Fibroblast of lung (primary cell): ENCODE data around the gene AGL. TPM values are rescaled to one million over a fixed set of nuclear protein-coding genes. Genes with fewer than 3 reads are reported as not detected.
"Not testable (repeated sequence)": the region's sequence is repeated elsewhere in the genome, so short reads cannot be mapped to it uniquely, and the experiment has no call there.

Experiments used
- DNase-seq, 2 donors: peaks; one replicate each; pipeline versions ENCODE4 v3.0.0 to v3.0.0-alpha.2; 2010; ENCODE audit warnings: low read depth in 2 of 2
- H2AFZ ChIP-seq: 2 replicates; pipeline ENCODE4 v1.5.1; 2012; ENCODE audit warnings: low read length, control low read depth, inconsistent platforms
- H3K27ac ChIP-seq: 2 replicates; pipeline ENCODE4 v1.5.1; 2011; ENCODE audit warnings: low read length, control low read depth; ENCODE audit not compliant: insufficient read depth
- H3K27me3 ChIP-seq: 2 replicates; pipeline ENCODE4 v1.5.1; 2011; ENCODE audit warnings: mild to moderate bottlenecking, low read length; ENCODE audit not compliant: control insufficient read depth, insufficient read depth
- H3K36me3 ChIP-seq: 2 replicates; pipeline ENCODE4 v1.5.1; 2011; ENCODE audit warnings: low read length; ENCODE audit not compliant: control insufficient read depth, insufficient read depth
- H3K4me1 ChIP-seq: 2 replicates; pipeline ENCODE4 v1.5.1; 2011; ENCODE audit warnings: low read length; ENCODE audit not compliant: control insufficient read depth, insufficient read depth; ENCODE audit errors: extremely low read depth
- H3K4me2 ChIP-seq: 2 replicates; pipeline ENCODE4 v1.5.1; 2011; ENCODE audit warnings: low read length, control low read depth; ENCODE audit not compliant: insufficient read depth; ENCODE audit errors: extremely low read depth
- H3K4me3 ChIP-seq, 4 experiments: fragments of 200-600 bp in 1 of 4; sonication (generic) in 1 of 4; replicated peaks in 1 of 4; 2 replicates each; pipeline ENCODE4 v1.5.1; 2011 to 2016; ENCODE audit warnings: low read length in 4 of 4, low read depth in 3 of 4, mild to moderate bottlenecking in 3 of 4, control low read depth in 2 of 4, inconsistent platforms in 1 of 4, mixed read lengths in 1 of 4; ENCODE audit not compliant: insufficient read depth in 1 of 4; ENCODE audit errors: control extremely low read depth in 1 of 4
- H3K79me2 ChIP-seq: 2 replicates; pipeline ENCODE4 v1.5.1; 2012; ENCODE audit warnings: mild to moderate bottlenecking, low read length, inconsistent platforms; ENCODE audit not compliant: control insufficient read depth, insufficient read depth
- H3K9ac ChIP-seq: 2 replicates; pipeline ENCODE4 v1.5.1; 2011; ENCODE audit warnings: mild to moderate bottlenecking, low read length, control low read depth; ENCODE audit not compliant: insufficient read depth
- H3K9me3 ChIP-seq: 2 replicates; pipeline ENCODE4 v1.5.1; 2012; ENCODE audit warnings: low read depth, low read length; ENCODE audit not compliant: control insufficient read depth, insufficient read depth
- H4K20me1 ChIP-seq: 2 replicates; pipeline ENCODE4 v1.5.1; 2011; ENCODE audit warnings: low read length; ENCODE audit not compliant: control insufficient read depth, insufficient read depth; ENCODE audit errors: extremely low read depth
- EZH2 ChIP-seq: IDR thresholded peaks from 2 replicates; pipeline ENCODE4 v1.5.1; 2012; ENCODE audit warnings: low read length, control low read depth, mild to moderate bottlenecking; ENCODE audit errors: missing control alignments
- polyA plus RNA-seq, 2 donors: library from polyadenylated mRNA; depleted of rRNA in 1 of 2; stranded (reverse) in 1 of 2; unstranded in 1 of 2; fragments of >200 nt; gene quantifications; 2 replicates each; pipeline ENCODE4 v1.2.1, GENCODE V29; 2011 to 2012; ENCODE audit warnings: missing spikeins in 1 of 2
- total RNA-seq: library from RNA; depleted of rRNA; stranded (reverse); fragments of >200 nt; gene quantifications from 2 replicates; pipeline ENCODE4 v1.2.1, GENCODE V29; 2014
- TF ChIP-seq, protein P1 (sequence below), 2 donors: IDR thresholded peaks in 1 of 2; conservative IDR thresholded peaks in 1 of 2; 1 replicate in 1 of 2; 2 replicates in 1 of 2; pipeline ENCODE4 v1.5.1; 2011 to 2012; ENCODE audit warnings: low read length in 2 of 2, control low read depth in 1 of 2, inconsistent platforms in 1 of 2, low read depth in 1 of 2, mild to moderate bottlenecking in 1 of 2

The AGL gene
- total and polyA plus RNA-seq, 2 donors (not counting 1 experiment from before 2014, with no cell fraction given): 8.3 to 12.6 TPM

DNA sequence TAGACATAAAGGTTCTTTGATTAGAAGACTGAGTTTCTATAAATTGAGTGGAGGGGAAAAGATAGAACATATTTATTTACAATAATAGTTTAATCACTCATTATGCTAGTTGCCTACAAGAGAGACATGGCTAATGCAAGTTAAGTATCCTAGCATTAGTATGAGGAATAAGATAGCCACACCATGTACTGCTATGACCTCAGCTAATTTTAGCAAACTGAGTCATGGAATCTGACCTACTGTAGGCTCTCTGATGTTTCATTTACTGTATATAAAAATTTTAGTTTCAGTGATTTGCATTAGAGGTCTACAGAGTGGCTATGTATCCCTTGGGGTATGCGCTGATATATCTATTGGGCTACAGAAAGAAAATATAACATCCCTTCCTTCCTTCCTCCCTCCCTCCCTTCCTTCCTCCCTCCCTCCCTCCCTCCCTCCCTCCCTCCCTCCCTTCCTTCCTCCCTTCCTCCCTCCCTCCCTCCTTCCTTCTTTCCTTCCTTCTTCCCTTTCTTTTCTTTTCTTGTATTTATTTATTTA, 5.8 kb downstream of the AGL start:
- peak in 1 of 2 donors; percentile 3 for DNase-seq

DNA sequence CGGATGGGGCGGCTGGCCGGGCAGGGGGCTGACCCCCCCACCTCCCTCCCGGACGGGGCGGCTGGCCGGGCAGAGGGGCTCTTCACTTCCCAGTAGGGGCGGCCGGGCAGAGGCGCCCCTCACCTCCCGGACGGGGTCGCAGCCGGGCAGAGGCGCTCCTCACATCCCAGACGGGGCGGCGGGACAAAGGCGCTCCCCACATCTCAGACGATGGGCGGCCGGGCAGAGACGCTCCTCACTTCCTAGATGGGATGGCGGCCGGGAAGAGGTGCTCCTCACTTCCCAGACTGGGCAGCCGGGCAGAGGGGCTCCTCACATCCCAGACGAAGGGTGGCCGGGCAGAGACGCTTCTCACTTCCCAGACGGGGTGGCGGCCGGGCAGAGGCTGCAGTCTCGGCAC, 6.9 kb downstream of the AGL start:
- H3K79me2 ChIP-seq, DNase-seq, H2AFZ ChIP-seq, H3K4me2 ChIP-seq, H3K27me3 ChIP-seq, H3K9ac ChIP-seq, H3K9me3 ChIP-seq, H3K36me3 ChIP-seq, H3K4me1 ChIP-seq, H3K4me3 ChIP-seq, H4K20me1 ChIP-seq, H3K27ac ChIP-seq: not testable (repeated sequence)

More for the DNA sequence above, 5.8 kb downstream of the AGL start:
- no peak overlapping the region for H2AFZ ChIP-seq
- H4K20me1 ChIP-seq: no peaks in the 10 kb centered on the region
- no peaks in the 10 kb centered on the region for H3K27me3 ChIP-seq
- H3K9ac ChIP-seq: no peak overlapping the region
- TF ChIP-seq EZH2: no peak
- TF ChIP-seq, protein P1, sequence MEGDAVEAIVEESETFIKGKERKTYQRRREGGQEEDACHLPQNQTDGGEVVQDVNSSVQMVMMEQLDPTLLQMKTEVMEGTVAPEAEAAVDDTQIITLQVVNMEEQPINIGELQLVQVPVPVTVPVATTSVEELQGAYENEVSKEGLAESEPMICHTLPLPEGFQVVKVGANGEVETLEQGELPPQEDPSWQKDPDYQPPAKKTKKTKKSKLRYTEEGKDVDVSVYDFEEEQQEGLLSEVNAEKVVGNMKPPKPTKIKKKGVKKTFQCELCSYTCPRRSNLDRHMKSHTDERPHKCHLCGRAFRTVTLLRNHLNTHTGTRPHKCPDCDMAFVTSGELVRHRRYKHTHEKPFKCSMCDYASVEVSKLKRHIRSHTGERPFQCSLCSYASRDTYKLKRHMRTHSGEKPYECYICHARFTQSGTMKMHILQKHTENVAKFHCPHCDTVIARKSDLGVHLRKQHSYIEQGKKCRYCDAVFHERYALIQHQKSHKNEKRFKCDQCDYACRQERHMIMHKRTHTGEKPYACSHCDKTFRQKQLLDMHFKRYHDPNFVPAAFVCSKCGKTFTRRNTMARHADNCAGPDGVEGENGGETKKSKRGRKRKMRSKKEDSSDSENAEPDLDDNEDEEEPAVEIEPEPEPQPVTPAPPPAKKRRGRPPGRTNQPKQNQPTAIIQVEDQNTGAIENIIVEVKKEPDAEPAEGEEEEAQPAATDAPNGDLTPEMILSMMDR (conservative IDR thresholded peaks at IDR 0.05 in 1 of 2, IDR thresholded peaks at IDR 0.05 in 1 of 2; ENCODE audit: low read depth in 1 of 2, low read length in 2 of 2): no peak
- no peak overlapping the region for H3K4me3 ChIP-seq
- no peak overlapping the region for H3K27ac ChIP-seq
- no peaks in the 10 kb centered on the region for H3K36me3 ChIP-seq
- H3K4me1 ChIP-seq: no peaks in the 10 kb centered on the region
- no peak overlapping the region for H3K4me2 ChIP-seq
- no peaks in the 10 kb centered on the region for H3K9me3 ChIP-seq
- H3K79me2 ChIP-seq: no peaks in the 10 kb centered on the region

GRCh38 chr1:99858286-99858685, 8.1 kb downstream of the AGL start:
- H4K20me1 ChIP-seq: no peaks in the 10 kb centered on the region
- H2AFZ ChIP-seq: no peak overlapping the region
- H3K9ac ChIP-seq: no peak overlapping the region
- no peaks in the 10 kb centered on the region for H3K27me3 ChIP-seq
- no peak overlapping the region for H3K4me3 ChIP-seq
- no peak overlapping the region for H3K27ac ChIP-seq
- H3K4me1 ChIP-seq: no peaks in the 10 kb centered on the region
- H3K36me3 ChIP-seq: no peaks in the 10 kb centered on the region
- DNase-seq: no peak
- H3K9me3 ChIP-seq: no peaks in the 10 kb centered on the region
- H3K79me2 ChIP-seq: no peaks in the 10 kb centered on the region
- TF ChIP-seq EZH2: no peak
- TF ChIP-seq, protein P1 (conservative IDR thresholded peaks at IDR 0.05 in 1 of 2, IDR thresholded peaks at IDR 0.05 in 1 of 2; ENCODE audit: low read depth in 1 of 2, low read length in 2 of 2): no peak
- no peak overlapping the region for H3K4me2 ChIP-seq
